Lower leg skin (tissue), 3 donors: ENCODE results near the gene SLC39A12.

Experiments used
- CTCF ChIP-seq, 3 donors: fragments of 450-650 bp; IDR thresholded peaks; one replicate each; pipeline ENCODE4 v1.5.1; 2016; ENCODE audit warnings: antibody characterized with exemption in 3 of 3, mild to moderate bottlenecking in 3 of 3, moderate library complexity in 2 of 3
- POLR2A ChIP-seq, 2 donors: fragments of 450-650 bp; IDR thresholded peaks; one replicate each; pipeline ENCODE4 v1.6.1; 2016 to 2017; ENCODE audit warnings: antibody characterized with exemption in 2 of 2, mild to moderate bottlenecking in 1 of 2, moderate library complexity in 1 of 2

GRCh38 chr10:17958049-17958448, 6.3 kb downstream of the SLC39A12 start:
- TF ChIP-seq CTCF (IDR thresholded peaks at IDR 0.05) (no peak), POLR2A (IDR thresholded peaks at IDR 0.05) (no peak)
